K562 treated with DMSO at 1 percent for 12 hours (cell line): ENCODE measurements around the gene CENPK. TPM values are rescaled to one million over a fixed set of nuclear protein-coding genes. Genes with fewer than 3 reads are reported as not detected.

Experiments used
- total RNA-seq: library from RNA; unstranded; fragments of 300-600 nt; gene quantifications from 2 replicates; pipeline ENCODE4 v1.2.3, GENCODE V29; 2022; ENCODE audit not compliant: insufficient read depth

CENPK gene, protein sequence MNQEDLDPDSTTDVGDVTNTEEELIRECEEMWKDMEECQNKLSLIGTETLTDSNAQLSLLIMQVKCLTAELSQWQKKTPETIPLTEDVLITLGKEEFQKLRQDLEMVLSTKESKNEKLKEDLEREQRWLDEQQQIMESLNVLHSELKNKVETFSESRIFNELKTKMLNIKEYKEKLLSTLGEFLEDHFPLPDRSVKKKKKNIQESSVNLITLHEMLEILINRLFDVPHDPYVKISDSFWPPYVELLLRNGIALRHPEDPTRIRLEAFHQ
- total RNA-seq, result 10.9 and 42.2 TPM in 2 replicates

DNA sequence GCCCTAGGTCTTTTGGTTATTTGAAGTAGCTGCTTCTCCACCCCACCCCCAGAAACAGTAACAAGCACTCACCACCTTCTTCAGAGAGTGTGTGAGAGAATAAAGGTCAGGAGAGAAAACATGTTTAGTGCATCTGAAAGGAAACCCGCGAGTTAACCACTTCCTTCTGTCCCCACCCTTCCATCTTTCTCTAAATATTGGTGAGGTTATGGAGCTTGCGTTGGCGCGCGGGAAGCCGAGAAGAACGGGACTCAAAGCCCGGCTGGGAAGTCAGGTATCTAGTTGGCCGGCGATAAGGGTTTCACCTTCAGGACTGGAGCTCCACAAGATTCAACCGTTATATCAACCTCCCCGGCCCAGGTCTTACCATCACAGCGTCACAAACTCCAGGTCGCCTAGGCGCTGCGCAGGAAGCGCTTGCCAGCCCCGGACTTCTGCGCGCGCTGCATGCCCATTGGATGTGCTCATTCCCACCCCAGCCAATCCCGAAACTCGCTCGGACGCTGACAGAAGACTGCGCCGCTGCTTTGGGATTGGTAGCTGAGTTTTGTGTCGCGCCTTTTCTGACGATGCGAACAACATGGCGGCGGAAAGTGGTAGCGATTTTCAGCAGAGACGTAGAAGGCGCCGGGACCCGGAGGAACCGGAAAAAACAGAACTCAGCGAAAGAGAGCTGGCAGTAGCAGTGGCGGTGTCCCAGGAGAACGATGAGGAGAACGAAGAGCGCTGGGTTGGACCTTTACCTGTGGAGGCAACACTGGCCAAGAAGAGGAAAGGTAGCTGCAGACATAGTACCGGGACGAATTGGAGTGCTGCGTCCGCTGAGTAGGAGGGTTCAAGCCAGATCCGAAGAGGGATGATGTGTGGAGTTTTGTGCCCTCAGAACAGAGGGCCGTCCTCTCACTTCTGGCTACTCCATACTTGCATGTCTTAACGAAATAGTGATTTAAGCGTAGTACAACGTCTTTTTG is at the start of gene CENPK, which contains the start of gene PPWD1:
Gene CENPK, minus strand, starts transcription at position 438 of the 971 bp plus-strand sequence. CDS start 8,261 bp downstream, outside the sequence.
Gene PPWD1, plus strand, starts transcription at position 566 of the 971 bp plus-strand sequence. Its CDS starts 15 bp downstream, at position 581.

DNA sequence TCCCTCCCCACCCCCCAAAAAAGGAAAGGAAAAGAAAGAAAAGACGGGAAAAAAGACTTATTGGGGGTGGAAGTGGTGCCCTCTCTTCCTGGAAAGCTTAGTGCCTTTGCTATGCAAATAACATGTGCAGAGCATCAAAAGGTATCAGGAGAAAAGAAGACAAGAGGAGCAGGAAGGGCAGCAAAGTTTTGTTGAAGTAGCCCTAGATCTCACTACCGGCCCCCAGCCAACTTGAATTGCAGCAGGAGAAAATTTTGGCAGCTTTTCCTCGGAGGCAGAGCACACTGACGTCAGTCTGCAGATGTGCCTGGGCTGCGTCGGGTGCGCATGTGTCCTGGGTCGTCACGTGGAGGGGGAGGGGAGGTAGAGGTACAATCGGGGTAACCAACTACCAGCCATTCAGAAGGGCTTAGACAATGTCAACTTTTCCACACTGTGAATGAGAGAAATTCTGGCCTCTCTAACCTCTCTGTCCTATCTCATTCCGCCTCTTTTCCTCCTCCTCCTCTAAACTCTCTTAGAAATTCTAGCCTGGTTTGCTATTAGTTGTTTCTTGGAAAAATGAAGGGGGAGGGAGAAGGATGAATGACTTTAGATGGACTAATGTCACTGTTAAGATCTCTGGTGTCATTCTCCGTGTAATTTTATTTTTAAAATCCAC is 81.2 kb downstream of the CENPK start, which contains the start of gene ADAMTS6:
Gene ADAMTS6, minus strand, starts transcription at position 286 of the 661 bp plus-strand sequence. CDS start 8,247 bp downstream, outside the sequence.

Other genes starting within 250 kb of the CENPK start
- gene ADAMTS6, start 81.2 kb downstream of the CENPK start, total RNA-seq, result 1.3 and 1.7 TPM in 2 replicates
- gene PPWD1, start 128 bp upstream of the CENPK start, total RNA-seq, result 9.8 and 30.2 TPM in 2 replicates
- 2.1 and 4.9 TPM in 2 replicates for gene TRIM23, start 61.2 kb upstream of the CENPK start, total RNA-seq
- gene SHLD3, start 61.9 kb upstream of the CENPK start, total RNA-seq, result 2.3 and 5.1 TPM in 2 replicates
- gene TRAPPC13, start 61.9 kb upstream of the CENPK start, total RNA-seq, result 7.9 and 12.0 TPM in 2 replicates
- 1.6 and 5.9 TPM in 2 replicates for gene SGTB, start 158.9 kb upstream of the CENPK start, total RNA-seq
- 5.1 and 12.1 TPM in 2 replicates for gene NLN, start 159.0 kb upstream of the CENPK start, total RNA-seq